Endometrial microvascular endothelial cells (primary cell): ENCODE data around the gene CHD9. TPM values are rescaled to one million over a fixed set of nuclear protein-coding genes. Genes with fewer than 3 reads are reported as not detected.
"Not testable (repeated sequence)": the region's sequence is repeated elsewhere in the genome, so short reads cannot be mapped to it uniquely, and the experiment has no call there.

Experiments used
- in situ Hi-C: cut with HindIII; loops from 2 replicates; pipeline ENCODE4 v1.10.0; 2017; ENCODE audit warnings: low sequenced_read_pairs, low pct_unique_long_range_greater_than_20kb; ENCODE audit errors: inconsistent ontology term
- total RNA-seq: library from RNA; depleted of rRNA; stranded (reverse); fragments of >200 nt; gene quantifications from one replicate; pipeline ENCODE4 v1.2.3, GENCODE V29; 2015; ENCODE audit errors: inconsistent ontology term

CHD9 gene
- total RNA-seq, 1 donor from 2014 or later, result 16.4 TPM

DNA sequence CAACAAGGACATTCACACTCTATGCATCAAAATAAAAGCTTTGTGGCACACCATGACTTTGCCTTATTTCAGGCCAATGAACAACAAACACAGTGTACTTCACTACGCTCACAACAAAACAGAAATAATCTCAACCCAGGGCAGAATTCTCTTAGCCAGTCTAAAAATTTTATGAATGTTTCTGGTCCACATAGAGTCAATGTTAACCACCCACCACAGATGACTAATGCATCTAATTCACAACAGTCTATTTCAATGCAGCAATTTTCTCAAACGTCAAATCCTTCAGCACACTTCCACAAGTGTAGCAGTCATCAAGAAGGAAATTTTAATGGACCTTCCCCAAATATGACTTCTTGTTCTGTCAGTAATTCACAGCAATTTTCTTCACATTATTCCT, 101.7 kb downstream of the CHD9 start:
- in situ Hi-C loops, result no loop called here

DNA sequence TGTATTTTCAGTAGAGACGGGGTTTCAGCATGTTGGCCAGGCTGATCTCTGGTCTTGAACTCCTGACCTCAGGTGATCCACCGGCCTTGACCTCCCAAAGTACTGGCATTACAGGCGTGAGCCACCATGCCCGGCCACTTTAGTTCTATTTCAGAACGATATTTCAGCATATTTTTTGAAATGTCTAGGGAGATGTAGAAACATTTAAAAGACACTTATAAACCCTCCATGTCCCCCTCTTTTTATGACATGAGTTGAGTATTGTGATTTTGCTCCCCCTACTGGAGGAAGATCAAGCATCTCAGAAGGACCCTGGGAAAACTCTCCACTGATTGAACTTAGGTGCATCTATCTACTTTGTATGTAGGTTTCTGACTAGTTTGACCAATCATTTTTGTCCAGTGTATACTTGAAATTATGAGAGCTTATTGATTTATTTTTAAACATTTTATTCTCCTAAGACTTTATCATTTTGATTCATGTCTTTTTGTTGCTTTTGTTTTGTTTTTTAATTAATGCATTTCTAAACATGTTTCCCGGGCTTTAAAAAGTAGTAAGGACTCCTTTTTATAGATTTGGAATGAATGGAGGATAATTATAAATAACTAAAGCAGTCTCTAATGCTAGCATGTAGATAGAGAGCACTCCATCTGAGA, 105.1 kb downstream of the CHD9 start:
- in situ Hi-C loops, result no loop called here

DNA sequence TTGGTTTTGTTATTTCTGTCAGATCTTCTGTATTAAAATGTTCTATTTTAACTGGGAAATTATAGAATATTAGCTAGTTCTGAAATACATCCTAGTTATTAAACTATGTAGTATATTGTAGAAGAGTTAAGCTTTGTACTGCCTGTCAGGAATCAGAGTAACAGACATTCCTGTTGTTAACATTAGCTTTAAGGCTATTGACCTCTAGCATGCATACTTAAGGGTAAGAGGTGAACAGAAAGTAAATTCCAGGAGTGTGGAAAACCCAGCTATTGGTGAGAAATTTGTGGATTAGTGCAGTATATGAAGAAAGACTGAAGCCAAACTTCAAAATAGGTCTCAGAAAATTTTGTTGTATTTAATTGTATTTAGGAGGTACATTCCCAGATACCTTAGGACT, 111.3 kb downstream of the CHD9 start:
- in situ Hi-C loops, result no loop called here

DNA sequence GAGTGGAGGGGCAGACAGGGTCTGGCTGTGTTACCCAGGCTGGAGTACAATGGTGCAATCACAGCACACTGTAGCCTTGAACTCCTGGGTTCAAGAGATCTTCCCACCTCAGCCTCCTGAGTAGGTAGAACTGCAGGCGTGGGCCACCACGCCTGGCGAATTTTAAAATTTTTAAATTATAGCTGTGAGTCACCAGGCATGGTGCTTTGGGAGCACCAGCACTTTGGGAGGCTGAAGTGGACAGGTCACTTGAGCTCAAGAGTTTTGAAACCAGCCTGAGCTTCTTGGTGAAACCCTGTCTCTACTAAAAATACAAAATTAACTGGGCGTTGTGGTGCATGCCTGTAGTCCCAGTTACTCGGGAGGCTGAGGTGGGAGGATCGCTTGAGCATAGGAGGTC, 114.0 kb downstream of the CHD9 start:
- in situ Hi-C loops, result no loop called here

DNA sequence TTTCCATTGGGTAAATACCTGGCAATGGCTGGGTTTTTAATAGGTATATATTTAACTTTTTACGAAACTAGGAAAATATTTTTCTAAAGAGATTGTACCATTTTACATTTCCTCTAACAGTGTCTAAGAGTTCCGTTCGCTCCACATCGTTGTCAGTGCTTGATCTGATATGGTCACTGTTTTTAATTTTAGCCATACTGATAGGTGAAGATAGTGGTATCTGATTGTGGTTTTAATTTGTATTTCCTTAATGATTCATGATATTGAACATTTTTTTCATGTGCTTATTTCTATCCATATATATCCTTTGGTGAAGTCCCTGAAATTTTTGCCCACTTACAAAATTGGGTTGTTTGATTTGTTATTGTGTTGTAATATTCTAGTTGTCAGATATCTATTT, 117.7 kb downstream of the CHD9 start:
- in situ Hi-C loops, result no loop called here

DNA sequence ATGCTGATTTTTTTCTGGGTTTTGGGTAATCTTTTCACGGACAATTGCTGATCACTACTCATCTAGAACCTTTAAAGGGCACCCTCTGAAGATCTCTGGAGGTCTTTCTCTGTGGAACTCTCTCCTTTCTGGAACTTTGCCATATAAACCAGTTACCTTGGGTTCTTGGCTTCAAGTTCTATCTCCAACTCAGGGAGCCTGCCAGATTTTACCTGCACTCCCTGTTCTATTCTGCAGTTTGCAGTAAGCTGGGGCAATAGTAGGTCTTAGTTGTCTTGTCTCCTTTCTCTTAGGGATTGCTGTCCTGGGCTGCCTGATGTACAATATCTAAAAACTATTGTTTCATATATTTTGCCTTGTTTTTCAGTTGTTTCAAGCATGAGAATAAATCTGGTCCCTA, 120.3 kb downstream of the CHD9 start:
- in situ Hi-C loops, result no loop called here

DNA sequence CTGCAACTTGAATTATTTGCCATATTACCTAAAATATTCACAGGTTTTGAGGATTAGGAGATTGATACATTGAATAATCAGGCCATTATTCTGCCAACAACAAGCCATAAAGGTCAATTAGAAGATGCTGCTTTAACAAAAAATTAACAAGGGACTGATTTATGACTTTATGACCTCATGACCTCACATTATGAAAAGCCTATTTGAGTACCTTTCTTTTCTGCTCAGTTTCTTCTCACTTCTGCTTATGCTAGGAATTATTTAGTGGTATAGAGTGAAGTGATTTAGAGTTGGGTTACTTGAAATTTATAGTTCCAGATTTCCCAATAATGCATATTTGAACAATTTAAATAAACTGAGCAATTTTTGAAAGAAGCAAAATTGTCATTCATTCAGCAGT, 121.6 kb downstream of the CHD9 start:
- in situ Hi-C loops, result no loop called here

DNA sequence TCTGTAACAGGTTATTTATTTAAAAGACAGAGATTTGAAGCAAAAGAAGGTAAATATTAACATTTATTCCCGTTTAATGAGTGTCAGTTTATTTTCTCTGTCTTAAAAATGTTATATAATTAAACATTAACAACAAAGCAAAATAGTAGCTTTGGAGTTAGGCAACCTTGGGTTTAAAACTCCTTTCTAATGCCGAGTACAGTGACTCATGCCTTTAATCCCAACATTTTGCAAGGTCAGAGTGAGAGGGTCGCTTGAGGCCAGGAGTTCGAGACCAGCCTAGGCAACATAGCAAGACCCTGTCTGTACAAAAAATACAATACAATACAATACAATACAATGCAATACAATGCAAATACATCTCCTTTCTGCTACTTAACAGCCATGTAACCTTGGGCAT, 128.7 kb downstream of the CHD9 start:
- in situ Hi-C loops, result no loop called here

DNA sequence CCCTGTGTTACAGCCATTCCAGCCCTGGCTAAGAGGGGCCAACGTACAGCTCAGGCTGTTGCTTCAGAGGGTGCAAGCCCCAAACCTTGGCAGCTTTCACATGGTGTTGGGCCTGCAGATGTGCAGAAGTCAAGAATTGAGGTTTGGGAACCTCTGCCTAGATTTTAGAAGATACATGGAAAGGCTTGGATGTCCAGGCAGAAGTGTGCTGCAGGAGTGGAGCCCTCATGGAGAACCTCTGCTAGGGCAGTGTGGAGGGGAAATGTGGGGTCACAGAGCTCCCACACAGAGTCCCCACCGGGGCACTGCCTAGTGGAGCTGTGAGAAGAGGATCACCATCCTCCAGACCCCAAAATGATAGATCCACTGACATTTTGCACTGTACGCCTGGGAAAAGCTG, 130.9 kb downstream of the CHD9 start:
- in situ Hi-C loops, result not testable (repeated sequence)

DNA sequence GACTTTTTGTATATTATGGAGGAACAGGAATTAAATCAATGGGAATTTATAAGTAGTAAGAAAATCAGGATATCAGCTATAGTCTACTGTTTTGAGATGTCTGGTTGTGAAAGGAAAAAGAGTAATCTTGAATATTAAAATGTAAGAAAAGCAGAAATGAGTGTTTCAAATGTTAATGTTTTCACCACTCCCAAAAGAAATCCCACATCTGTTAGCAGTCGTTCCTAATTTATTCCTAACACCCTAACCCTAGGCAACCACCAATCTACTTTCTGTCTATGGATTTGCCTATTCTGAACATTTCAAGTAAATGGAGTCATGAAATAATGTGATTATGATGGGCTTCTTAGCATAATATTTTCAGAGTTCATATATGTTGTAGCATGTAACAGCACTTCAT, 133.0 kb downstream of the CHD9 start:
- in situ Hi-C loops, result no loop called here

DNA sequence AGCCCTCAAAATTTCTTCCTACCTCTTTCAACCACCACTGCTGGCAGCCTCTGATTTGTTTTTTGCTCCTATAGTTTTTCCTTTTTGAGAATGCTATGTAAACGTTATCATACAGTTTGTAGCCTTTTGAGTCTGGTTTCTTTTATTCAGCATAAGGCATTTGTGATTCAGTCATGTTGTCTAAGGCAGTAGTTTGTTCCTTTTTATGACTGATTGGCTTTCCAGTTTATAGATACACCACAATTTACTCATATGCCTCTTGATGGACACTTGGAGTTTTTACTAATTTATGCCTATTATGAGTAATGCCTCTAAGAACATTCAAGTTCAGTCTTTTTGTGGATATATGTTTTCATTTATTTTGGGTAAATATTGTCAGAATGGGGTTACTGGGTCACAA, 136.6 kb downstream of the CHD9 start:
- in situ Hi-C loops, result no loop called here

DNA sequence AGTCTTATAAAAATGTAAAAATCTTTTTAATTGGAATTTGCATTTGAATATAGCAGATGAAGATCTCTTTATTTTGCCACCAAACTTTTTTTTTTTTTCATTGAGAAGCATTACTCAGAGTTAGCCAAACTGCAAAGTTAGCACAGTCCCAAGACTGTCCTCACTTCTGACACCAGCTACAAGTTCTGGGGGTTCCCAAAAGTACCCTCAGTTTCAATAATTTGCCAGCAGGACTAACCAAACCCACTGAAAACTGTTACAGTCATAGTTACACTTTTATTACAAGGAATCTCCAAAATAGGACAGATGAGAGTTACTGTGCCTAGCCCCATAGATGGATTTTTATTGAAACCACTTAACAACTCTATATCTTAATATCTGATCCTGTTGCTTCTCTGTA, 144.1 kb downstream of the CHD9 start:
- in situ Hi-C loops, result no loop called here

DNA sequence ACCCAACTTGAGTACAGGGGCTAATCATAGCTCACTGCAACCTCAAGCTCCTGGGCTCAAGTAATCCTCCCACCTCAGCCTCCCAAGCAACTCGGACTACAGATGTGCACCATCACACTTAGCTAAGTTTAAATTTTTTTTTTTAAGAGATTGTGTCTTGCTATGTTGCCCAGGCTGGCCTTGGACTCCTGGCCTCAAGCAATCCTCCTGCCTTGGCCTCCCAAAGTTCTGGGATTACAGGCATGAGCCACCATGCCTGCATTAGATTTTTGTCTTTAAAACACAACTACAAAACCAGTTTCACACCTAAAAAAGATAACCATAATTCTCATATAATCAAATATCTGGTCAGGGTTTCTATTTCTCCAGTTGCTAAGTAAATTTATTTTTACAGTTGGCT, 147.1 kb downstream of the CHD9 start:
- in situ Hi-C loops, result no loop called here

DNA sequence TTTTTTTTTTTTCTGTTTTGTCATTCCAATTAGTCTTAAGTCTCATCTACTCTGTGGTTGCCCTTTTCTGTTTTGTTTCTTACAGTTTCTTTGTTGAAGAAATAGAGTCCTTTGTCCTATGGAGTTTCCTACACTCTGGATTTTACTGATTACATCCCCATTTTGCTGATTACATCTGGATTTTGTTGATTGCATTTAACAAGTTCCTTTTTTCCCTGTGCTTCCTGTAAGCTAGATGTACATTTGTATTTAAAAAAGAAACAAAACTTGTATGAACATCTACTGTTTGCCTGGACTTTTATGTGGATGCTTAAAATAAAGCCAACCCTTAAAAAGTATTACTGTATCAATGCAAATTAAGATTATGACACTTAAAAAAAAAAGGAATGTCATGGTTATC, 147.6 kb downstream of the CHD9 start:
- in situ Hi-C loops, result no loop called here

DNA sequence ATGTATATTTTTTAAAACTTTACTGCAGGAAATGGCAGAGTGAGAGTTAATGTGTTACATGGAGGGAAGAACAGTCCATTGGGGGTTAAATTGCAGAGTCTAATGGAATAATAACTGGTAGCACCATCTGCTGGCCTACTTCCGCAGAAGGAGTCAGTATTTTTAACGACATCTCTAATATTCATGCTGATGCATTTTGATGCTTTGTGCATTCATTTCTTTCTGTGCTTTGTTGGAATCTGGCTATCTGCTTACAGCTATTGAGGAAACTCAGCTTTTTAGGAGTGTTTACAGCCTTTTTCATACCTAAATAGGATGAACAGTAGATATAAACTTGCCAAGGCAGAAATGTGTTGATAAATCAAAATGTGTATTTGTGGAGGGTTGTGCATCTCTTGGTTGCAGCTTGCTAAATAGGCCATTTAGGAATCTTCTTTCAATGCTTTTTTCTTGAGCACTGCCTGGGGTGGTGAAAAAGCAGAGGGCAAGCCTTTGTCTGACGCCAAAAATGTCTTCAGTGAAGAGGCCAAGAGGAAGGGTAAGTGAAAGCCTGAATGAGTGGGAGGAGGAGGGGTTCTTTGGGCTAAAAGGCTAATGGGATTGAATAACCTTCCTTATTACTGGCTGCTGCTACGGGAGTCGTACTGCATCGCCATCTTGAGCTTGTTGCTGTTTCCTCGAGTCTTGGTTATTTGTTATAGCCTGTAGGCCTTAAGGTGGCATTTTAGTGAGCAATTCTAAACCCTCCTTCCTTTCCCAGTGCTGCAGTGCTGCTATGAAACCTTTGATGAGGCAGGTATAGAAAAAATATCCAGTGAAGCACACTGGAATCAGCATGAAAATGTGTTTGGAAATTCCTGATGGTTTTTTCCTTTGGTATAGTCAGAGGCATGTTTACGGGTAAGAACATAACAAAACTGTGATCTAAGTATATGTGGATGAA, 153.3 kb downstream of the CHD9 start:
- in situ Hi-C loops, result no loop called here

DNA sequence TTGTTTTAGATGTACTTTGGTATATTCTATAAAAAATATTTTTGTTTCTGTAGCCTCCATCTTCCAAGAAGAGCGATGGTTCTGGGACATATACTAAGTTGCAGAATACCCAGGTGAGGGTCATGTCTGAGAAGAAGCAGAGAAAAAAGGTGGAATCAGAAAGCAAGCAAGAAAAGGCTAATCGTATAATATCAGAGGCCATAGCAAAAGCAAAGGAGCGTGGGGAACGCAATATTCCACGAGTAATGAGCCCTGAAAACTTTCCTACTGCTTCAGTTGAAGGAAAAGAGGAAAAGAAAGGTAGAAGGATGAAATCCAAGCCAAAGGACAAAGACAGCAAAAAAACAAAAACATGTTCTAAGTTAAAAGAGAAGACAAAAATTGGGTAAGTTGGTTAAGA, 154.6 kb downstream of the CHD9 start:
- in situ Hi-C loops, result no loop called here

DNA sequence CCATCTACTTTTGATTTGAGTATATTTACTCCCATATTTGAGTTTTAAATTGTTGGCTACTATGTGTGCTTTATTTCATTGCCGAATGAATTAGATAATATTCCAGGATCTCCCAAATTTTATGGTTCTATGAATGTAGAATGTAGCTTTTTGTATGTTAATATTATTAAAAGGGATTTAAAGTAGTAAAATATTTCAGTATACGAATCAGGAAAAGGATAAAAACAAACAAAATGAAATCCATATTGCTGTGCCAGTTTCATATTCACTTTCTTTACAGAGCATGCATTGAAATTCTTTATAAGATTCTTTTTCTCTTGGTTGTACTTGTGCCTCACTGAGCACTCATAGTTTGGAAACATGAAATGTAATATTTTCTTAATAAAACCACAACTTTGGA, 155.1 kb downstream of the CHD9 start:
- in situ Hi-C loops, result no loop called here

DNA sequence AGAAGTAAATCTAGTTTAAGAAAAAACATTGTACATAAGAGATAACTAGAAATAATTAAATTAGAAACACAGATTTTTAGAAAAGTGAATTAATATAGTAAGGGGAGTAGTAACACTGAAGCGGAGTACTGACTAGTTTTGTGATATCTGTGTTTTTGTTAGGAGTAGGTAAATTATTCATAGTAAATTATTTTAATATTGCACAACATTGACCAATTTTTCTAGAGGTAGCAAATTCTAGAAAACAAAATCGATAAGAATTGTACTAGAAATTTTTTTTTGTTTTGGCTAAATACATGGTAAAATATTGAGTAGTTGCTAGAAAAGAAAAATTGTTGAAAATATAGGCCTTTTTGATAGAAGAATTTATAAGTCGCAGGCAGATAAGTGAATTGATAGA, 156.5 kb downstream of the CHD9 start:
- in situ Hi-C loops, result no loop called here

DNA sequence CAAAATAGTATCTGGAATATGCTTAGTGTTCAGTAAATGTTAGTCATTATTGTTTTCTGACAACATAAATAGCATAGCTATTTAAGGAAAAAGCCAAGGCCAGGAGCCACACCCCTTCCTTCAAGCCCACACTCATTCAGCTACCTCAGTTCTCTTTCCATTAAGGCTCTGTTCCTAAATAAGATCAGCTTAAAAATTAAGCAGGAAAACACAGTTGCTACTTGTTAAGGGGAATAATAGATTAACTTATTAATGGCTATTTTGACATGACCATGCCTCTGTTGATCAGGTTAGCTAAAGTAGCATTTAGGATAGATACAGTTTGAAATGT, 158.1 kb downstream of the CHD9 start:
- in situ Hi-C loops, result no loop called here

DNA sequence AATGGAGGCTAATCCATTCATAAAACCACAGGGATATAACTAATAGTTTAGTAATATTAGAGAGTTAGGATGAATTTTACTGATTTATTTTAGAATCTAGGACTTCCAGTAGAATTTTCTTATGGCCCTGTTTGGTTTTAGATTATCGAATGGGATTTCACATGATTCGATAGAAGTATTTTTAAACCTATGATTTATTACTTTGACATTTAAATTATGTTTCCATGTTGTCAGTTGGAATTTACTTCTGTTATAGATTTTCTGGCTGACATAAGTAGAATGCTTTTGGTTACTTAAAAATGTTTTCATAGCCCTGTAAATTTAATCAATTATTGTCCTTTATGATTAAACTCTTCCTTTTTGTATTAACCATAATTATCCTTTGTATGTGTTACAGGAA, 158.8 kb downstream of the CHD9 start:
- in situ Hi-C loops, result no loop called here

DNA sequence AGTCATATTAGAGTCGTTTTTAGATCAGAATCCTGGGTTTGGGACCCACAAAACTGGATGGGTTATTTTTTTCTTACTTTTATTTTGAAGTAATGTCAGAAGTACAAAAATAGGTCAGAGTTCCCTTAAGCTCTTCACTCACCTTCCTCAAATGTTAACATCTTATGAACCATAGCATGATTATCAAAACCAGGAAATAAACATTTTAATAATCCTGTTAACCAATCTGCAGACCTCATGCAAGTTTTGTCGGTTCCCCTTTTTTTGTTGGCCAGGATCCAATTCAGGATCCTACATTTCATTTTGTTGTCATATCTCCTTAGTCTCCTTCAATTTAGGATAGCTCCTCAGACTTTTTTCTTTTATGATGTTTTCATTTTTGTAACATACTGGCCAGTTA, 162.0 kb downstream of the CHD9 start:
- in situ Hi-C loops, result no loop called here
